Caki2 (cell line): ENCODE data around the gene MAPK14. TPM values are rescaled to one million over a fixed set of nuclear protein-coding genes. Genes with fewer than 3 reads are reported as not detected.

Experiments used
- DNase-seq: peaks from one replicate; pipeline ENCODE4 v3.0.0-alpha.2; 2015; ENCODE audit warnings: low read depth
- in situ Hi-C: cut with HindIII; loops from 2 replicates; pipeline ENCODE4 v1.10.0; 2016; ENCODE audit warnings: low sequenced_read_pairs, low pct_unique_long_range_greater_than_20kb, mixed read lengths
- total RNA-seq: library from RNA; depleted of rRNA; stranded (reverse); fragments of >200 nt; shearing (Covaris generic); gene quantifications from 2 replicates; pipeline ENCODE4 v1.2.3, GENCODE V29; 2014; ENCODE audit warnings: low replicate concordance; rRNA removed

The MAPK14 gene
- total RNA-seq, 1 experiment from 2014 or later, result 27.0 TPM

DNA sequence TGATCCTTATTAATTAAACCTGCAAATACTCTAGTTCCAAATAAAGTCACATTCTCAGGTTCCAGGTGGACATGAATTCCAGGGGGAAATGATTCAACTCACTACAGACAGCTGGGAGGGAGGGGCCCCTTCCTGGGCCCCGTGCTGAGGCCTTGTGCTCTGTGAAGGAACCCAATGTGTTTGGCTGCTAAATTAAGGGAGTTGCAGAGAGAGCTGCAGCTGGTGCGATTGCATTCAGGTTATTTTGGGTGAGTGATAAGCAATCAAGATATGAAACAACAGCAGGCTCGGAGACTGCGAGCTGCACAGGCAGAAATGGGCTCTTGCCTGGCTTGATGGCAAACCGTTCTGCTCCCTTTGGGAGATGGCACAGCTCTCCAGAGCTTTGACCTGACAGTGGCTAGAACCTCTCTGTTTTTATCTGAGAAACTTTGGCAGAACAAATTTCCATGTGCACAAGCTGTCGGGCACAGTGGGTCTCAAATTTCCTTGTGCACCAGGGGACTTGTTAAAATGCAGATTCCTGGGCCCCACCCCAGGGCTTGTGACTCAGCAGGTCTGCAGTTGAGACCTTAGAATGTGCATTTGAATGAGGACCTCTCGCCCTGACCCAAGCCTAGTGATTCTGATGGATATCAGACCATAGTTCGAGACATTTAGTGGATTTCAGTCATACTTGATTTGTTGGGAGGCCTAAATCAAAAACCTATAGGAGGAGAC, 112.5 kb downstream of the MAPK14 start:
- DNase-seq, result no peak
- in situ Hi-C loops, result no loop called here

DNA sequence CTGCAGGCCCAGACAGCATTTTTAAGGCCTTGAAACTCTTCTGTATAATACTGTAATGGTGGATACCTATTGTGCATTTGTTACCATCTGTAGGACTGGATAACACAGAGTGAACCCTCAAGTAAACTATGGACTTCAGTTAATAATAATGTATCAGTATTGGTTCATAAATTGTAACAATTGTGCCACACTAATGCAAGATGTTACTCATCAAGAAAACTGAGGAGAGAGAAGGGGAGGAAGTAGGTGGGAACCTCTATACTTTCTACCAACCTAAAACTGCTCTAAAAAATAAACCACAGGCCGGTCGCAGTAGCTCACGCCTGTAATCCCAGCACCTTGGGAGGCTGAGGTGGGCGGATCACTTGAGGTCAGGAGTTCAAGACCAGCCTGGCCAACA, 113.5 kb downstream of the MAPK14 start:
- in situ Hi-C loops, result no loop called here
- DNase-seq, result no peak

DNA sequence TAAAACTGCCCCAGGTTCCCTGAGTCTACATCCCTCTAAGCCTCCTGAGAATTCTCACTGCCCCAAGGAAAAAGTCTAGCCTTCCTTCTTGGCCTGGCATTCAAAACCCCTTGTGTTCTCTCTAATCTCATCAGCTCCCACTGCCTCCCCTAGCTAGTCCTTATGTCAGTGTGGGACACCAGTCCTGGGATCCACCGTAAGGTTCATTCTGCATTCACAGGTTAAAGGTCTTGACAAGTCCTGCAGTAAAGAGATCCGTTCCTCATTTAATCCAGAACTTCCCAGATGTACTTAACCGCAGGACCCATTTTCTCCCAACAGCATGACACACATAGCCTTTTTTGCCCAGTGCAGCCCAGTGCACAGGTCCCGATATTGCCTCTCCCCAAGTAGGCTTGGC, 114.4 kb downstream of the MAPK14 start:
- in situ Hi-C loops, result no loop called here
- DNase-seq, result no peak

DNA sequence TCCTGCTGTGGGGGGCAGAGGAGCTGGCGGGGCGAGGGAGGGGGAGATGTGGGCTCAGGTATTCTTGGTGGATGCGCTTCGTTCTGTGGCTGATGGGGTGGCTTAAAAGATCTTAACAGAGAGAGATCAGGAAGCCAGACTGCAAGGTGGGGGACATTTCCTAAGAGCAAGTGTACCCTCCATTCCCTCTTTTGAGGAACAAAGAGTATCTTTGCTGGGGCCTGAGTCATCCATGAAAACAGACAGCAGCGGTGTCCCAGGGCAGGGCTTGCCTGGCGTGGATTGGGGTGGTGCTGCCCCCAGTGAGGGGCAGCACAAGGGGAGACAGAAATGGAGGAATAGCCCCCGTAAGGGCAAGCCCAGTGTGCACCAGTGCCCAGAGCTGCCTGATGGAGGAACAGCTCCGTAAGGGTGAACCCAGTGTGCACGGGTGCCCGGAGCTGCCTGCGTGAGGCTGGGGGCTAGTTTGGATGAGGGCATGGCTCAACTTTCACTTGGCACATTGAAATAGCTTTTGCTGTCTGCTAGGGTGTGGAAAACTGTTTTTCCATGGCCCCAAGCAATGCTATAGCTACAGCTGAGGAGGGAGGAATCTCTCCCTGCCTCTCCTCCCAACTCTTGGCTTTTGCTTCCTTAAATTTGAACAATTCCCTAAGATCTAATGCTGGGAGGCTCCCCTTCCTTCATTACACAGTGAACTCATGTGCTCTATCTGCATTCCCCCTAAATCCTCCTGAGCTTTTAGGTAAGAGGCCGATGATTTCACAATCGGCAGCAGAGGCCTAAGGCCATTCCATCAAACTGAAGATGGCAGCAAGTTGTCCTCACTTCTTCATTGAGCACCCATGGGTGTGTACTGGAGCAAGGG, 115.6 kb downstream of the MAPK14 start:
- in situ Hi-C loops, result no loop called here
- no peak for DNase-seq

GRCh38 chr6:36145495-36145894, 117.9 kb downstream of the MAPK14 start:
- in situ Hi-C loops, result no loop called here
- no peak for DNase-seq

DNA sequence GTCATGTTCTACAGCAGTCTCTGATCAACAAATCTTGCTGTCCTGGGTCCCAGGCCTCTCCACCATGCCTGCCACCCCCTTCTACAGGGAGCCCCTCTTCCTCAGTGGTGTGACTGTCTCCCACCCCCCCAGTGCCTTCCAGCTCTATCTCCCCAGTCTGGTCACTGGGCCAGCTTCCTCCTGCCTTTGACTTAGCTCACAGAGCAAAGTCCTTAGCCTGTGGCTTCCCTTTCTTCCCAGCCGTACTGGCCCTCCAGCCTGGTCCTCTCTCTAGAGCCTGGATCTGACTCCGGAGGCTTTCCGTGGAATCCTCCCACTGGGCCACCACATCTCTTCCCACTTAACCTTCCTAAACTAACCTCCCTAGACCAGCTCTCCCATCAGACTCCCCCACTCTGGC, 119.7 kb downstream of the MAPK14 start:
- no peak for DNase-seq
- in situ Hi-C loops, result no loop called here

- no peak for DNase-seq
- in situ Hi-C loops, result no loop called here
Observed at GRCh38 chr6:36149476-36149875, 121.9 kb downstream of the MAPK14 start.

- in situ Hi-C loops, result no loop called here
- DNase-seq, result no peak
Observed at GRCh38 chr6:36150283-36150682, 122.7 kb downstream of the MAPK14 start.

DNA sequence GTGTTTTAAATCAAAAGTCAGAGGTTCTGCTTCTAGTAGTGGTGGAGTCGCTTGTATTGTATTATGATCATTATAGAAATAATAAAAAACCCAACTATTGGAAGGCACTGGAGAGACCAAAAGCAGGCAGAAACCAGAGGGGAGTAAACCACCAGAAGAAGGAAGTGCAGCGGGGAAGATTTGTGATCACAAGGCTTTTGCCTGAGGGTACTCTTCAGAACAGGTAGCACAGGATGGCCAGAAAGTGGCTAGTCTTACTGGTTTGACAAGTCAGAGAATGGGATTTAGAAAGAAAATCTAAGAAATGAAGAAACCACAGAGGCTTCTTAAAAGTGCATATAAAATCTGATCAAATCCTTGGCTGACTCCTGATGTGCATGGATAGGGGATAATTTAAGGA, 126.7 kb downstream of the MAPK14 start:
- in situ Hi-C loops, result no loop called here
- no peak for DNase-seq

DNA sequence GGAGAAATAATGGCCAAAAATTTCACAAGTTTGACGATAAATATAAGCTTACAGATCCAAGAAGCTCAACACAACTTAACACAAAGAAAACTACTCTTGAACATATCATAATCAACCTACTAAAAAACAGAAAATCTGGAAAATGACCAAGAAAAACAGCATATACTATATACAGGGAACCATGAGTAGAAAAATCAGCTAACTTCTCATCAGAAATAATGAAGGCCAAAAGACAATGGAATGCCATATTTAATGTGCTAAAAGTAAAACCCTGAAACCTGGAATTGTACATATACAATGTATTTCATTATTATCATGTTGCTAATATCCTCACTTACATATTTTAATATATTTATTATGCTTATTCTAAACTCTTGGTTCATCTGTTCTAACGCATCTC, 128.1 kb downstream of the MAPK14 start:
- no peak for DNase-seq
- in situ Hi-C loops, result no loop called here

- in situ Hi-C loops, result no loop called here
- no peak for DNase-seq
Observed at GRCh38 chr6:36160147-36160760, 132.6 kb downstream of the MAPK14 start.

Other genes starting within 250 kb of the MAPK14 start
- 2.4 TPM in 1 of 2 replicates, not detected in the other for gene CLPSL1, start 246.8 kb upstream of the MAPK14 start, total RNA-seq
- not detected in 2 replicates for gene CLPS, start 230.5 kb upstream of the MAPK14 start, total RNA-seq
- gene LHFPL5, start 222.5 kb upstream of the MAPK14 start, total RNA-seq, result 1.0 TPM in 1 of 2 replicates, not detected in the other
- 17.1 and 37.8 TPM in 2 replicates for gene SRPK1, start 106.7 kb upstream of the MAPK14 start, total RNA-seq
- gene SLC26A8, start 3.2 kb upstream of the MAPK14 start, total RNA-seq, result not detected in 2 replicates
- 1.5 and 1.7 TPM in 2 replicates for gene MAPK13, start 102.7 kb downstream of the MAPK14 start, total RNA-seq
- gene BRPF3, start 168.9 kb downstream of the MAPK14 start, total RNA-seq, result 8.9 and 14.9 TPM in 2 replicates
- not detected in 2 replicates for gene PNPLA1, start 242.3 kb downstream of the MAPK14 start, total RNA-seq